CD8-positive, alpha-beta memory T cell (primary cell): ENCODE measurements around the gene CCR2. TPM values are rescaled to one million over a fixed set of nuclear protein-coding genes. Genes with fewer than 3 reads are reported as not detected.

Source experiments
- CTCF ChIA-PET: fragments of 350-600 bp; sonication (Branson Sonifier 250); formaldehyde crosslinking; loops from one replicate; lab custom pipeline; 2021; ENCODE audit warnings: antibody characterized with exemption; lab: Charles Lee
- POLR2A ChIA-PET: fragments of 350-600 bp; sonication (Branson Sonifier 250); formaldehyde crosslinking; loops from one replicate; lab custom pipeline; 2021; ENCODE audit warnings: antibody characterized with exemption; lab: Charles Lee
- DNase-seq, 5 donors: peaks; one replicate each; pipeline versions ENCODE4 v3.0.0 to v3.0.0-alpha.2; 2020 to 2022; ENCODE audit warnings: mixed read lengths in 1 of 5
- H3K27ac ChIP-seq: one replicate; pipeline ENCODE4 v1.7.0; 2013; ENCODE audit warnings: low read depth, mild to moderate bottlenecking, low read length, moderate library complexity
- H3K27me3 ChIP-seq: 2 replicates; pipeline ENCODE4 v1.7.0; 2013; ENCODE audit warnings: low read length, mild to moderate bottlenecking; ENCODE audit not compliant: insufficient read depth, poor library complexity, severe bottlenecking
- H3K36me3 ChIP-seq: 2 replicates; pipeline ENCODE4 v1.7.0; 2013; ENCODE audit warnings: mild to moderate bottlenecking, low read length, moderate library complexity; ENCODE audit not compliant: insufficient read depth
- H3K4me1 ChIP-seq: 2 replicates; pipeline ENCODE4 v1.7.0; 2013; ENCODE audit warnings: mild to moderate bottlenecking, low read length, moderate library complexity; ENCODE audit not compliant: insufficient read depth
- H3K4me3 ChIP-seq: 2 replicates; pipeline ENCODE4 v1.7.0; 2013; ENCODE audit warnings: mild to moderate bottlenecking, low read length
- H3K9me3 ChIP-seq: 2 replicates; pipeline ENCODE4 v1.7.0; 2013; ENCODE audit warnings: mild to moderate bottlenecking, low read length
- H3K27ac Mint-ChIP-seq, 8 donors: one replicate each; pipeline ENCODE4 v1.8.0; 2020 to 2021; ENCODE audit warnings: mixed read lengths in 8 of 8, mild to moderate bottlenecking in 6 of 8, inconsistent platforms in 3 of 8, moderate library complexity in 3 of 8
- H3K27me3 Mint-ChIP-seq, 2 donors: one replicate each; pipeline ENCODE4 v1.8.0; 2020 to 2021; ENCODE audit warnings: mixed read lengths in 2 of 2, mild to moderate bottlenecking in 1 of 2, moderate library complexity in 1 of 2
- H3K36me3 Mint-ChIP-seq, 3 donors: one replicate each; pipeline ENCODE4 v1.8.0; 2020 to 2021; ENCODE audit warnings: mixed read lengths in 3 of 3, inconsistent platforms in 1 of 3, mild to moderate bottlenecking in 1 of 3
- H3K4me1 Mint-ChIP-seq, 3 donors: one replicate each; pipeline ENCODE4 v1.8.0; 2020 to 2021; ENCODE audit warnings: mixed read lengths in 3 of 3, inconsistent platforms in 1 of 3, mild to moderate bottlenecking in 1 of 3
- H3K4me3 Mint-ChIP-seq, 7 donors: one replicate each; pipeline ENCODE4 v1.8.0; 2020 to 2021; ENCODE audit warnings: mixed read lengths in 7 of 7, mild to moderate bottlenecking in 6 of 7, moderate library complexity in 4 of 7, inconsistent platforms in 2 of 7
- H3K9me3 Mint-ChIP-seq, 5 donors: one replicate each; pipeline ENCODE4 v1.8.0; 2020 to 2022; ENCODE audit warnings: mixed read lengths in 5 of 5, mild to moderate bottlenecking in 3 of 5, moderate library complexity in 2 of 5, inconsistent platforms in 1 of 5
- polyA plus RNA-seq: library from polyadenylated mRNA; unstranded; fragments of 300-500 nt; fragmentation: Illumina TruSeq; gene quantifications from one replicate; pipeline ENCODE4 v1.2.3, GENCODE V29; 2021
- total RNA-seq, 2 experiments: library from RNA; stranded (reverse); gene quantifications; one replicate each; pipeline ENCODE4 v1.2.3, GENCODE V29; 2021

CCR2 gene
- total and polyA plus RNA-seq, 3 experiments from 2014 or later, result 0.51 to 59.7 (median 0.74) TPM

GRCh38 chr3:46365737-46366524 is 12.0 kb downstream of the CCR2 start:
- Mint-ChIP-seq H3K4me3 (peak overlapping the region in 1 of 7 donors; percentile 45), H3K27ac (peak overlapping the region; percentile 23 to 86 (median 78)), H3K9me3 (no peaks in the 10 kb centered on the region), H3K36me3 (peaks cover 0 to 7% (median 4%) of the 10 kb centered on the region in 3 donors), H3K27me3 (peaks cover 0 to 2% of the 10 kb centered on the region in 2 donors), H3K4me1 (peaks cover 61 to 85% (median 82%) of the 10 kb centered on the region in 3 donors)
- POLR2A ChIA-PET, result no interaction called here
- peaks cover 47% of the 10 kb centered on the region for H3K4me1 ChIP-seq
- H3K27ac ChIP-seq, result no peak overlapping the region
- no peaks in the 10 kb centered on the region for H3K9me3 ChIP-seq
- no peaks in the 10 kb centered on the region for H3K36me3 ChIP-seq
- H3K27me3 ChIP-seq, result no peaks in the 10 kb centered on the region
- H3K4me3 ChIP-seq, result no peak overlapping the region
- CTCF ChIA-PET, result interaction anchor here (0.5 to 8.0 kb wide), 5 partner anchors 72 to 264 kb away, joined by 3 to 156 read pairs (median 32); no protein-coding TSS in a partner anchor
- no peak for DNase-seq

GRCh38 chr3:46367811-46368210 is 13.9 kb downstream of the CCR2 start:
- CTCF ChIA-PET, result interaction anchor here (0.6 to 8.0 kb wide), 33 partner anchors 8 to 439 kb away, joined by 3 to 156 read pairs (median 8); partner anchors contain the start of gene CCR1
- Mint-ChIP-seq H3K9me3 (no peaks in the 10 kb centered on the region), H3K4me1 (peaks cover 56 to 87% (median 80%) of the 10 kb centered on the region in 3 donors), H3K36me3 (peaks cover 4 to 13% (median 7%) of the 10 kb centered on the region in 3 donors), H3K4me3 (peak overlapping the region; percentile 44 to 91 (median 71)), H3K27ac (peak overlapping the region; percentile 89 to 98 (median 96)), H3K27me3 (peaks cover 0 to 2% of the 10 kb centered on the region in 2 donors)
- no peaks in the 10 kb centered on the region for H3K27me3 ChIP-seq
- no peaks in the 10 kb centered on the region for H3K36me3 ChIP-seq
- no peaks in the 10 kb centered on the region for H3K9me3 ChIP-seq
- H3K4me1 ChIP-seq, result peaks cover 40% of the 10 kb centered on the region
- DNase-seq, result no peak
- peak overlapping the region; percentile 22 for H3K27ac ChIP-seq
- no peak overlapping the region for H3K4me3 ChIP-seq
- POLR2A ChIA-PET, result interaction anchor here (1.0 kb wide), 3 partner anchors 7 to 87 kb away, joined by 3 to 4 read pairs (median 3); no protein-coding TSS in a partner anchor

GRCh38 chr3:46368569-46368968 is 14.7 kb downstream of the CCR2 start:
- DNase-seq, result peak; percentile 37 to 87 (median 61)
- Histone ChIP-seq H3K9me3 (no peaks in the 10 kb centered on the region), H3K27ac (peak overlapping the region; percentile 22), H3K4me3 (no peak overlapping the region), H3K4me1 (peaks cover 48% of the 10 kb centered on the region), H3K27me3 (no peaks in the 10 kb centered on the region), H3K36me3 (no peaks in the 10 kb centered on the region)
- Mint-ChIP-seq H3K27ac (peak overlapping the region; percentile 89 to 98 (median 96)), H3K36me3 (peaks cover 9 to 21% (median 15%) of the 10 kb centered on the region in 3 donors), H3K4me3 (peak overlapping the region; percentile 63 to 91 (median 71)), H3K9me3 (no peaks in the 10 kb centered on the region), H3K27me3 (peaks cover 0 to 2% of the 10 kb centered on the region in 2 donors), H3K4me1 (peaks cover 64 to 91% (median 85%) of the 10 kb centered on the region in 3 donors)
- ChIA-PET POLR2A (interaction anchor here (0.6 to 2.9 kb wide), 8 partner anchors 8 to 400 kb away, joined by 3 to 14 read pairs (median 4); no protein-coding TSS in a partner anchor), CTCF (interaction anchor here (0.6 to 8.0 kb wide), 41 partner anchors 9 to 439 kb away, joined by 3 to 156 read pairs (median 5); partner anchors contain the start of genes CCR1, CCR5AS and CCRL2)

GRCh38 chr3:46369151-46369550 is 15.2 kb downstream of the CCR2 start:
- H3K36me3 Mint-ChIP-seq, result peaks cover 9 to 24% (median 19%) of the 10 kb centered on the region in 3 donors
- H3K27ac ChIP-seq, result no peak overlapping the region
- peak overlapping the region; percentile 88 to 97 (median 93) for H3K27ac Mint-ChIP-seq
- no peaks in the 10 kb centered on the region for H3K27me3 ChIP-seq
- H3K4me1 ChIP-seq, result peaks cover 49% of the 10 kb centered on the region
- DNase-seq, result no peak
- H3K27me3 Mint-ChIP-seq, result peaks cover 0 to 2% of the 10 kb centered on the region in 2 donors
- POLR2A ChIA-PET, result interaction anchor here (0.6 to 2.9 kb wide), 9 partner anchors 9 to 401 kb away, joined by 3 to 14 read pairs (median 5); no protein-coding TSS in a partner anchor
- H3K36me3 ChIP-seq, result no peaks in the 10 kb centered on the region
- H3K4me3 ChIP-seq, result no peak overlapping the region
- H3K9me3 ChIP-seq, result no peaks in the 10 kb centered on the region
- peaks cover 69 to 93% (median 91%) of the 10 kb centered on the region in 3 donors for H3K4me1 Mint-ChIP-seq
- no peaks in the 10 kb centered on the region for H3K9me3 Mint-ChIP-seq
- CTCF ChIA-PET, result interaction anchor here (0.6 to 8.0 kb wide), 41 partner anchors 9 to 857 kb away, joined by 3 to 156 read pairs (median 6); partner anchors contain the start of genes CCR1, CCR2, CCR5AS and CCRL2
- H3K4me3 Mint-ChIP-seq, result peak overlapping the region; percentile 83 to 92 (median 88)

- Histone ChIP-seq H3K27me3 (no peaks in the 10 kb centered on the region), H3K4me3 (peak overlapping the region; percentile 14), H3K9me3 (no peaks in the 10 kb centered on the region), H3K27ac (peak overlapping the region; percentile 34), H3K36me3 (no peaks in the 10 kb centered on the region), H3K4me1 (peaks cover 51% of the 10 kb centered on the region)
- H3K4me1 Mint-ChIP-seq, result peaks cover 74 to 97% (median 91%) of the 10 kb centered on the region in 3 donors
- POLR2A ChIA-PET, result interaction anchor here (1.1 to 2.9 kb wide), 5 partner anchors 86 to 269 kb away, joined by 3 to 14 read pairs (median 5); no protein-coding TSS in a partner anchor
- H3K4me3 Mint-ChIP-seq, result peak overlapping the region; percentile 83 to 92 (median 88)
- H3K27ac Mint-ChIP-seq, result peak overlapping the region; percentile 88 to 97 (median 93)
- H3K36me3 Mint-ChIP-seq, result peaks cover 14 to 27% (median 21%) of the 10 kb centered on the region in 3 donors
- H3K27me3 Mint-ChIP-seq, result peaks cover 0 to 2% of the 10 kb centered on the region in 2 donors
- CTCF ChIA-PET, result interaction anchor here (0.6 to 8.0 kb wide), 32 partner anchors 8 to 858 kb away, joined by 3 to 156 read pairs (median 10); partner anchors contain the start of genes CCR1, CCR2, CCR5AS and CCRL2
- DNase-seq, result no peak
- H3K9me3 Mint-ChIP-seq, result no peaks in the 10 kb centered on the region
Observed at GRCh38 chr3:46369675-46370132, 15.8 kb downstream of the CCR2 start.

- Histone ChIP-seq H3K4me3 (peak within 1 kb of the TSS; percentile 55), H3K27ac (peak within 1 kb of the TSS; percentile 49), H3K36me3 (no peaks in the 10 kb centered on the region), H3K27me3 (no peaks in the 10 kb centered on the region), H3K9me3 (no peaks in the 10 kb centered on the region), H3K4me1 (peaks cover 63% of the 10 kb centered on the region)
- H3K4me1 Mint-ChIP-seq, result peaks cover 81 to 97% (median 97%) of the 10 kb centered on the region in 3 donors
- DNase-seq, result peak in 2 of 5 donors; percentile 43 to 65
- no peaks in the 10 kb centered on the region for H3K9me3 Mint-ChIP-seq
- peaks cover 14 to 23% (median 23%) of the 10 kb centered on the region in 3 donors for H3K36me3 Mint-ChIP-seq
- ChIA-PET POLR2A (interaction anchor here (1.2 to 2.9 kb wide), 5 partner anchors 36 to 272 kb away, joined by 3 to 14 read pairs (median 6); partner anchors contain the start of genes CCR5AS and CCRL2), CTCF (interaction anchor here (0.9 to 8.0 kb wide), 26 partner anchors 7 to 432 kb away, joined by 3 to 156 read pairs (median 13); partner anchors contain the start of genes CCR1, CCR5AS, CCRL2 and CXCR6)
- H3K27ac Mint-ChIP-seq, result peak within 1 kb of the TSS; percentile 88 to 97 (median 93)
- H3K27me3 Mint-ChIP-seq, result no peaks in the 10 kb centered on the region
- peak within 1 kb of the TSS; percentile 83 to 92 (median 88) for H3K4me3 Mint-ChIP-seq
Observed at GRCh38 chr3:46370839-46371518, 17.1 kb downstream of the CCR2 start, which contains the start of gene CCR5. CCR5 (plus strand) TSS chr3:46370946; CDS start chr3:46372903, 1,957 bp downstream.
